HL-60 (cell line): ENCODE measurements around the gene JUP.

Experiments
- DNase-seq, 2 experiments: peaks; one replicate each; pipeline ENCODE4 v3.0.0-alpha.2; 2010 to 2020; ENCODE audit warnings: low read depth in 1 of 2, low spot score in 1 of 2
- H3K27ac ChIP-seq: fragments of 250-450 bp; sonication (Bioruptor Pico); replicated peaks from 2 replicates; pipeline ENCODE4 v1.5.1; 2020; ENCODE audit warnings: mild to moderate bottlenecking, moderate library complexity
- H3K27me3 ChIP-seq: fragments of 250-450 bp; sonication (Bioruptor Pico); 2 replicates; pipeline ENCODE4 v1.5.1; 2021; ENCODE audit warnings: mild to moderate bottlenecking, moderate library complexity; ENCODE audit not compliant: insufficient read depth, poor library complexity, severe bottlenecking
- H3K4me3 ChIP-seq: replicated peaks from 2 replicates; pipeline ENCODE4 v1.5.1; 2011; ENCODE audit warnings: mild to moderate bottlenecking, control low read depth, low read length; ENCODE audit not compliant: insufficient read depth
- CTCF ChIP-seq: IDR thresholded peaks from one replicate; pipeline ENCODE4 v1.5.1; 2011; ENCODE audit warnings: low read length, control low read depth, inconsistent platforms; ENCODE audit not compliant: insufficient read depth
- GABPA ChIP-seq: IDR thresholded peaks from 2 replicates; pipeline ENCODE4 v1.6.1; 2012; ENCODE audit warnings: low read depth
- POLR2AphosphoS5 ChIP-seq: IDR thresholded peaks from 2 replicates; pipeline ENCODE4 v1.6.1; 2012; ENCODE audit warnings: low read depth
- REST ChIP-seq: IDR thresholded peaks from 2 replicates; pipeline ENCODE4 v1.6.1; 2012; ENCODE audit warnings: low read depth; ENCODE audit not compliant: insufficient replicate concordance
- SPI1 ChIP-seq: IDR thresholded peaks from 2 replicates; pipeline ENCODE4 v1.6.1; 2012; ENCODE audit warnings: low read depth, mild to moderate bottlenecking, borderline replicate concordance

The JUP gene

GRCh38 chr17:41724476-41725050 lies 61.9 kb downstream of the JUP start:
- Histone ChIP-seq H3K27ac (no peak overlapping the region), H3K27me3 (no peaks in the 10 kb centered on the region), H3K4me3 (no peak overlapping the region)
- DNase-seq, result no peak
- TF ChIP-seq REST (no peak), POLR2AphosphoS5 (no peak), SPI1 (no peak), GABPA (no peak), CTCF (no peak)

GRCh38 chr17:41723801-41724475 lies 62.6 kb downstream of the JUP start:
- no peak for DNase-seq
- H3K27ac ChIP-seq, result no peak overlapping the region
- H3K27me3 ChIP-seq, result no peaks in the 10 kb centered on the region
- no peak for TF ChIP-seq SPI1
- no peak for TF ChIP-seq GABPA
- TF ChIP-seq CTCF, result no peak
- no peak for TF ChIP-seq REST
- TF ChIP-seq POLR2AphosphoS5, result no peak
- no peak overlapping the region for H3K4me3 ChIP-seq

- no peak for TF ChIP-seq GABPA
- no peak for TF ChIP-seq SPI1
- no peak for TF ChIP-seq CTCF
- no peak for TF ChIP-seq REST
- no peak overlapping the region for H3K27ac ChIP-seq
- no peak overlapping the region for H3K4me3 ChIP-seq
- no peaks in the 10 kb centered on the region for H3K27me3 ChIP-seq
- DNase-seq, result no peak
Measured at GRCh38 chr17:41722231-41722630, 64.3 kb downstream of the JUP start.
